Measurements from ENCODE around the gene PRKCZ. TPM values are rescaled to one million over a fixed set of nuclear protein-coding genes. Genes with fewer than 3 reads are reported as not detected.
A peak's percentile ranks its signal among the peaks of the same experiment; 100 is the strongest.

Gene PRKCZ
- total RNA-seq, 1 donor from 2014 or later, result 32.6 TPM

GRCh38 chr1:2213576-2214505 lies 163.6 kb downstream of the PRKCZ start:
- TF ChIP-seq, protein P1, sequence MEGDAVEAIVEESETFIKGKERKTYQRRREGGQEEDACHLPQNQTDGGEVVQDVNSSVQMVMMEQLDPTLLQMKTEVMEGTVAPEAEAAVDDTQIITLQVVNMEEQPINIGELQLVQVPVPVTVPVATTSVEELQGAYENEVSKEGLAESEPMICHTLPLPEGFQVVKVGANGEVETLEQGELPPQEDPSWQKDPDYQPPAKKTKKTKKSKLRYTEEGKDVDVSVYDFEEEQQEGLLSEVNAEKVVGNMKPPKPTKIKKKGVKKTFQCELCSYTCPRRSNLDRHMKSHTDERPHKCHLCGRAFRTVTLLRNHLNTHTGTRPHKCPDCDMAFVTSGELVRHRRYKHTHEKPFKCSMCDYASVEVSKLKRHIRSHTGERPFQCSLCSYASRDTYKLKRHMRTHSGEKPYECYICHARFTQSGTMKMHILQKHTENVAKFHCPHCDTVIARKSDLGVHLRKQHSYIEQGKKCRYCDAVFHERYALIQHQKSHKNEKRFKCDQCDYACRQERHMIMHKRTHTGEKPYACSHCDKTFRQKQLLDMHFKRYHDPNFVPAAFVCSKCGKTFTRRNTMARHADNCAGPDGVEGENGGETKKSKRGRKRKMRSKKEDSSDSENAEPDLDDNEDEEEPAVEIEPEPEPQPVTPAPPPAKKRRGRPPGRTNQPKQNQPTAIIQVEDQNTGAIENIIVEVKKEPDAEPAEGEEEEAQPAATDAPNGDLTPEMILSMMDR (IDR thresholded peaks at IDR 0.05; ENCODE audit: insufficient read depth, low read depth, low read length), result no peak
- TF ChIP-seq EZH2 (IDR thresholded peaks at IDR 0.05; ENCODE audit: insufficient read depth, low read length), result no peak
- Histone ChIP-seq H3K4me3 (ENCODE audit: insufficient read depth, low read depth, low read length) (peak overlapping the region; percentile 1), H3K36me3 (ENCODE audit: insufficient read depth, low read length) (no peaks in the 10 kb centered on the region), H2AFZ (ENCODE audit: low read depth, low read length) (peak overlapping the region; percentile 89), H3K27me3 (ENCODE audit: insufficient read depth, low read length) (no peaks in the 10 kb centered on the region), H3K79me2 (ENCODE audit: insufficient read depth, low read length) (no peaks in the 10 kb centered on the region), H3K4me2 (ENCODE audit: low read length) (peak overlapping the region; percentile 89), H3K9ac (ENCODE audit: low read length) (peak overlapping the region; percentile 93), H3K4me1 (ENCODE audit: insufficient read depth, low read length) (peaks cover 37% of the 10 kb centered on the region), H4K20me1 (ENCODE audit: insufficient read depth, low read length) (no peaks in the 10 kb centered on the region), H3K9me3 (ENCODE audit: insufficient read depth, low read depth, low read length) (no peaks in the 10 kb centered on the region), H3K27ac (ENCODE audit: low read depth, low read length) (peak overlapping the region; percentile 99)
- DNase-seq (ENCODE audit: low read depth) (peak; percentile 80), FAIRE-seq (peak; percentile 5)
- H3K27me3 Mint-ChIP-seq (ENCODE audit: low read depth, unreplicated experiment), result peaks cover 2% of the 10 kb centered on the region
- peaks cover 3% of the 10 kb centered on the region for H3K4me1 Mint-ChIP-seq (ENCODE audit: low read depth, unreplicated experiment)
- H3K4me3 Mint-ChIP-seq (ENCODE audit: unreplicated experiment), result no peak overlapping the region
- no peaks in the 10 kb centered on the region for H3K9me3 Mint-ChIP-seq (ENCODE audit: unreplicated experiment)
- H3K36me3 Mint-ChIP-seq (ENCODE audit: low read depth, unreplicated experiment), result peaks cover 3% of the 10 kb centered on the region
- H3K27ac Mint-ChIP-seq (ENCODE audit: unreplicated experiment), result no peak overlapping the region

- Histone ChIP-seq H4K20me1 (ENCODE audit: insufficient read depth, low read length) (no peaks in the 10 kb centered on the region), H3K4me2 (ENCODE audit: low read length) (peak overlapping the region; percentile 89), H3K9ac (ENCODE audit: low read length) (peak overlapping the region; percentile 93), H3K4me3 (ENCODE audit: insufficient read depth, low read depth, low read length) (no peak overlapping the region), H2AFZ (ENCODE audit: low read depth, low read length) (peak overlapping the region; percentile 89), H3K36me3 (ENCODE audit: insufficient read depth, low read length) (no peaks in the 10 kb centered on the region), H3K27ac (ENCODE audit: low read depth, low read length) (peak overlapping the region; percentile 99), H3K79me2 (ENCODE audit: insufficient read depth, low read length) (no peaks in the 10 kb centered on the region), H3K4me1 (ENCODE audit: insufficient read depth, low read length) (peaks cover 29% of the 10 kb centered on the region), H3K9me3 (ENCODE audit: insufficient read depth, low read depth, low read length) (no peaks in the 10 kb centered on the region), H3K27me3 (ENCODE audit: insufficient read depth, low read length) (no peaks in the 10 kb centered on the region)
- FAIRE-seq (no peak), DNase-seq (ENCODE audit: low read depth) (no peak)
- no peaks in the 10 kb centered on the region for H3K36me3 Mint-ChIP-seq (ENCODE audit: low read depth, unreplicated experiment)
- no peak overlapping the region for H3K27ac Mint-ChIP-seq (ENCODE audit: unreplicated experiment)
- TF ChIP-seq, protein P1 (IDR thresholded peaks at IDR 0.05; ENCODE audit: insufficient read depth, low read depth, low read length), result no peak
- TF ChIP-seq EZH2 (IDR thresholded peaks at IDR 0.05; ENCODE audit: insufficient read depth, low read length), result no peak
- H3K9me3 Mint-ChIP-seq (ENCODE audit: unreplicated experiment), result peaks cover 2% of the 10 kb centered on the region
- no peak overlapping the region for H3K4me3 Mint-ChIP-seq (ENCODE audit: unreplicated experiment)
- no peaks in the 10 kb centered on the region for H3K27me3 Mint-ChIP-seq (ENCODE audit: low read depth, unreplicated experiment)
- H3K4me1 Mint-ChIP-seq (ENCODE audit: low read depth, unreplicated experiment), result peaks cover 3% of the 10 kb centered on the region
Measured at GRCh38 chr1:2214541-2215241, 164.5 kb downstream of the PRKCZ start.

All from astrocyte (in vitro differentiated cells and primary cell).